NAMALWA (cell line): ENCODE measurements around the gene ZMYND8.

Experiments used
- DNase-seq: peaks from one replicate; pipeline ENCODE4 v3.0.0-alpha.2; 2015; ENCODE audit warnings: low spot score

Gene ZMYND8

DNA sequence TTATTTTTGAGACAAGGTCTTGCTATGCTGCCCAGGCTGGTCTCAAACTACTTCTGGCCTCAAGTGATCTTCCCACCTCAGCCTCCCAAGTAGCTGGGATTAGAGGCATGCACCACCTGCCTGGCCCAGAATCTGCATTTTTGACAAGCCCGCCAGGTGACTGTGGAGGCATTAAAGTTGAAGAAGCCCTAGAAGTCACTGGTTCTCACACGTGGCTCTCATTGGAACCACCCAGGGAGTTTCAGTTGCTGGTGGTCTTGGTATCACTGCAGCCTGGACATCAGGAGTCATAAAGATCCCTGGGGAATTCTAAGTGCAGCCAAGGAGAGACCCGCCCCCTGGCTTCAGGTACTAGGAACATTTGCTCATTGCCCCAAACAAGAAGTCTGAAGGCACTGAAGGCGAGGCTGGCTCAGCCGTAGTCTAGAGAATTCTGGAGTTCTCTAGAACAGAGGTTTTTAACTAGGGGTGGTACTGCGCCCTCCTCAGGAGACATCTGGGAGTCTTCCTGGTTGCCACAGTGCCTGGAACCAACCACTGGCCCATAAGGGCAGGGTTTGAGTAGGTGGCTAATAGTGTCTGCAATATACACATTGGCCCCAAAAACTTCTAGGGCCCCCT is 182.8 kb downstream of the ZMYND8 start:
- no peak for DNase-seq

DNA sequence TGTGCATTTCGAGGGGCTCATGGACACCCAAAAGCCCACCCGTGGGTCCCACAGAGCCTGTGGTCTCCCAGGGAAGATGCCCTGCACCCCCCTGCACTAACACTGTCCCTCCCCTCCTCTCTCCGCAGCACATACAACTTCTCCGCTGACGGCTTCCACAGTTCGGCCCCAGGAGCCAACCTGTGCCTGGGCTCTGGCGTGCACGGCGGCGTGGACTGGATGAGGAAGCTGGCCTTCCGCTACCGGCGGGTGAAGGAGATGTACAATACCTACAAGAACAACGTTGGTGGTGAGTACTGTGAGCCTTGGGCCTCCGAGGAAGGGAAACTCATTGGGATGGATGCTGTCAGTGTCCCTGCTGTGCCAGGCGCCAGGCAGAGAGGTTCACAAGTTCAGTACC is 183.9 kb downstream of the ZMYND8 start:
- no peak for DNase-seq

DNA sequence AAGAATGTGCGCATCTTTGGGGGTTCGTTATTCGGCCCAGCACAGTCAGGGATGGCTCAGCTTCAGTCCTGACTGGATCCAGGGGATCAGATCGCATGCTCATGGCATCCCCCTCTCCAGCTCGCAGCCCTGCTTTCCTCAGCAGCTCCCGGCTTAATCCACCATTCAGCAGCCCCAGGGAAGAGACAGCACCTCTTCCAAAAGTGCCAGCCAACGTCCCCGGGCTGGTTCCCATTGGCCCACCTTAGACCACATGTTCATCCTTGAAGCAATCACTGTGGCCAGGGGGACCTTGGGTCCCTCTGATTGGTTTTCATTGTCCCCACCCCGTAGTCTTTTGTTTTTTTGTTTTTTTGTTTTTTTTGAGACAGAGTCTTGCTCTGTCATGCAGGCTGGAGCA is 188.7 kb downstream of the ZMYND8 start:
- DNase-seq = no peak

DNA sequence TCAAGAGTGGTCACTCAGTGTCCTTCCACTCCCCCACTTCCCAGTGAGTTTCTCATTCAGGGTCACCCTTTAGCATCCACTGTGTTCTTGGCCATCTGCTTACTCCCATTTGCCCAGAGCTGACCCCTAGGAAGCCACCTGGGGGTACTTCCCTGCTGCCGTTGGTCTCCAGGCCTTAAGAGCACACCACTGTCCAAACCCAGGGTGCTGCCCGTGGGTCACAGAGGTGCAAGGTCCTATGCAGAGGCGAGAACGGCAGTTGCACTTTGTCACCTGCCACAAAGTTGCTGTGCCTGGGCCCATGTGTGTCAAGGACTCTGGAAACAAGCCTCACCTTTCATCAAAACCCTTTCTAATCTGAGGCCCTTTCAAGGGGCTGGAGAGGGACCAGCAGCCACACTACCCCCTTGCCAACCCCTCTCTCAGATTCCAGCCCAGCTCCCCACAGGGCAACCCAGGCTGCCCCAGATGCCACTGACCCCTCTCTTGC is 191.1 kb downstream of the ZMYND8 start:
- no peak for DNase-seq

DNA sequence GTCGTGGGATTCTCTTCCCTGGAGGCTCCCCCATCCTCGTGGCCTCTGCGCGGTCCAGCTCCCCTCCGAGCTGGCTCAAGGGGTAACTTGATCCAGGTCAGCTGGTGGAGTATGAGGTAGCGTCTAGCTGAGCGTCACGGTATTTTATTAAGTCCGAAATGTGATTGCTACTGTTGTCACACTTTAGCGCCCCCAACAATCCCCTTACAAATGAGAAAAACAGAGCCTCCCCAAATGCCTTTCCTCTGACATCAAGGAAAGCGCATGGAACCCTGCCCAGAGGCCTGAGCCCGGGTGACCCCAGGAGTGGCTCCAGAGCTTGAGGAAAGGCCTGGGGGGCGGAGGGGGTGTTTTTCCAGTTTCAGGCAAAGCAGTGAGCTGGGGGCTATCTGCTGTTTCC is 192.4 kb downstream of the ZMYND8 start:
- no peak for DNase-seq

DNA sequence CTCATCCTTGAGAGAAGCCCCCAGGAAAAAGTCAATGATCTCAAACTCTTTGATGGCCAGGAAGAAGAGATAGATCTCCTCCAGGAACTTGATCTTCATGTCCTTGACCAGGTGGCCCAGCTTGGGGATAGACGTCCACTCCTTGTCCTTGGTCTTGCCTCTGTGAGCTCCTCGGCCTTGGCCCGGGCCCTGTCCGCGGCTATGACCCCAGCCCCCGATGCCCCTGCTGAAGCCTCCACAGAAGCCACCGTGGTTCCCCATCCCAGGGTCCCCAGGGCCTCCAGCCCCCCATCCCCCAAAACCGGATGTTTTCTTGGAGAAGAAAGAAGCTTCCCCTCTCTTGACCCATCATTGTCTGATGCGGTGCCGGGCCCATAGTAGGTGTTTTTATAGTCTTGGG is 195.1 kb downstream of the ZMYND8 start:
- no peak for DNase-seq

DNA sequence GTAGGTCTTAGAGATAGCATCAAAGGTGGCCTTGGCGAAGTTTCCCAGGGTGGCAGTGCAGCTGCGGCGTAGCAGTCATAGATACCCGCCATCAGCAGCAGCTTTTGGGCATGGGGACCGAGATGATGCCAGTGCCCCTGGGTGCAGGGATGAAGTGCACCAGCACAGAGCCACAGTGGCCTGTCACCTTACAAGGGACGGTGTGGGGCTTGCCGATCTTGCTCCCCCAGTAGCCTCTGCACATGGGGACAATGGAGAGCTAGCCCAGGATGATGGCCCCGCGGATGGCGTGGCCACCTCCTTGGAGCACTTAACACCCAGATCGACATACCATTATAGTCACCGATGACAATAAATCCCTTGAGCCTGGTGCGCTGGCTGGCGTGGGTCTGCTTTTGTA is 195.5 kb downstream of the ZMYND8 start:
- no peak for DNase-seq

DNA sequence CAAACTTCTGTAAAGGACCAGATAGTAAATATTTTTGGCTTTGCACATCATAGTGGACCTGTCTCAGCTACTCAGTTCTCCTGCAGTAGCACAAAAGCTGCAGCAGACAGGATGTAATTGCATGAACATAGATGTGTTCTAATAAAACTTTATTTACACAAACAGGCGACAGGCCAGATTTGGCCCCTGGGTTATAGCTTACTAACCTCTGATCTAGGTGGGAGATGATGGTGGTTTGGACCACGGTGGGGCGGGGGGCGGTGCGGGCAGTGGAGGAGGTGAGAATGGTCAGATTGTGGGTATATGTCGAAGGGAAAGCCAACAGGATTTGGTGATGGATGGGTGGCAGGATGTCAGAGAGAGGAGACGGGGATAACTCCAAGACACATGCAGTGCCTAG is 196.3 kb downstream of the ZMYND8 start:
- DNase-seq = peak; percentile 33
